PFSK-1 (cell line): ENCODE data around the gene TSEN34.

ENCODE experiments used
- POLR2AphosphoS5 ChIP-seq: IDR thresholded peaks from 2 replicates; pipeline ENCODE4 v1.6.1; 2012; ENCODE audit warnings: low read depth, mild to moderate bottlenecking, control low read depth, low read length, moderate library complexity
- REST ChIP-seq, 2 experiments: IDR thresholded peaks; 2 replicates each; pipeline versions ENCODE4 v1.6.1 to v1.8.0; 2011 to 2012; ENCODE audit warnings: low read depth in 2 of 2, low read length in 2 of 2, control low read depth in 1 of 2, inconsistent platforms in 1 of 2, mild to moderate bottlenecking in 1 of 2, moderate library complexity in 1 of 2; ENCODE audit not compliant: insufficient read depth in 1 of 2
- SIN3A ChIP-seq: IDR thresholded peaks from 2 replicates; pipeline ENCODE4 v1.6.1; 2012; ENCODE audit warnings: mild to moderate bottlenecking, low read length, moderate library complexity, borderline replicate concordance; ENCODE audit not compliant: insufficient read depth
- TAF1 ChIP-seq: IDR thresholded peaks from 2 replicates; pipeline ENCODE4 v1.6.1; 2012; ENCODE audit warnings: low read length, control low read depth, borderline replicate concordance; ENCODE audit not compliant: insufficient read depth

GRCh38 chr19:54152878-54153524 is 38.1 kb upstream of the TSEN34 start:
- 0 out of 2 replicates have a peak, but pooled peaks have one; percentile 8 for TF ChIP-seq POLR2AphosphoS5
- no peak for TF ChIP-seq TAF1
- TF ChIP-seq SIN3A: no peak
- no peak for TF ChIP-seq REST (IDR thresholded peaks at IDR 0.05; ENCODE audit: insufficient read depth in 1 of 2, low read depth in 2 of 2, low read length in 2 of 2)
